GM18511 (cell line): Measurements from ENCODE around the gene LUZP1.
A peak's percentile ranks its signal among the peaks of the same experiment; 100 is the strongest.
"Not testable (repeated sequence)": the region's sequence is repeated elsewhere in the genome, so short reads cannot be mapped to it uniquely, and the experiment has no call there.

Source experiments
- ATAC-seq: cut with Tn5 transposase; IDR thresholded peaks from one replicate; pipeline ENCODE4 v1.9.1; 2021; ENCODE audit warnings: mild to moderate bottlenecking, moderate library complexity; ENCODE audit not compliant: unreplicated experiment

The LUZP1 gene

DNA sequence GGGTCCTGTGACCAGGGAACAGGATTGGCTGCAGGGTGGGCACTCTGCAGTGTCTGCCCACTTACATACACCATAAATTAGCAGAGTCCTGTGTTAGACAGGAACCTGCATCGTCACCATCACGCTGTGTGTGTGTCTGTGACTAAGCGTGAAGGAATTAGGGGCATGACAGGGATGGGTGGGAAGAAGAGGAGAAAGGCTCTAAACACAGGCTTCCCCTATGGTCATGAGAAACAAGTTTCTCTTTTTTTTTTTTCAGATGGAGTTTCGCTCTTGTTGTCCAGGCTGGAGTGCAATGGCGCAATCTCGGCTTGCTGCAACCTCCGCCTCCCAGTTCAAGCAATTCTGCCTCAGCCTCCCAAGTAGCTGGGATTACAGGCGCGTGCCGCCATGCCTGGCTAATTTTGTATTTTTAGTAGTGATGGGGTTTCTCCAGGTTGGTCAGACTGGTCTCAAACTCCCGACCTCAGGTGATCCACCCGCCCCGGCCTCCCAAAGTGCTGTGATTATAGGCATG, 20.3 kb upstream of the LUZP1 start:
- not testable (repeated sequence) for ATAC-seq

DNA sequence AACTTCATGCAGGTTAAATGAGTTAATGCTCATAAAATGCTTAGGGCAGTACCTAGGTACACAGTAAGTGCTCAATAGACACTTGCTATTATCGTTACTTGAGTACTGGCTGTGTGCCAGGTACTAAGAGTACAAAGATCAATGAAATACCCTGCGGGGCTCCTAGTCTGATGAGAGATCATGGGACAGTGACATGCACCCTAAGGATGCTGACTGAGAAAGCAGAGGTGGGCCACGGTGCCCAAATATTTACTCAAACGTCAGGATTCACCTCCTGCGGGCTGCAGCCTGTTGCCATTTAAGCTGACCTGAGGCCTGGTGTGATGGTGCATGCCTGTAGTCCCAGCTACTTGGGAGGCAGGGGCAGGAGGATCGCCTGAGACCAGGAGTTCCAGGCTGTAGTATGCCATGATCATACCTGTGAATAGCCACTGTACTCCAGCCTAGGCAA, 19.8 kb upstream of the LUZP1 start:
- ATAC-seq: no peak

GRCh38 chr1:23187637-23188036, 19.0 kb upstream of the LUZP1 start:
- ATAC-seq: no peak

DNA sequence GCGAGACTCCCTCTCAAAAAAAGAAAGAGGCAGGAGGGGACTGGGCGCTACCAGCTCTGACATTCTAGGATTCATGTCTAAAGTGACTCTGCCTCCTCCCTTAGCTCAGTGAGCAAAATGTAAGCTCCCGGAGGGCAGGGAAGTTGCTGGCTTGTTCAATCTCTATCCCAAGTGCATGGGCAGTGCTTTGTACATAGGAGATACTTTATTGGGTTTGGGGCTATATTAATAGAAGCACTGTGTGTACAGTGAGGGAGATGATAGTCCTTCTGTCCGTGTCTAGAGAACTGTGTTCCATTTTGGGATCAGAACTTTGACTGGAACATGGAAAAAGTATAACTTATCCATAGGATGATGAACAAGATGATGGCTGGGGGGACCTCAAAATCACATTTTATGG, 16.7 kb upstream of the LUZP1 start:
- ATAC-seq: no peak

- ATAC-seq: no peak
These were observed 15.7 kb upstream of the LUZP1 start for GRCh38 chr1:23184212-23184934.

DNA sequence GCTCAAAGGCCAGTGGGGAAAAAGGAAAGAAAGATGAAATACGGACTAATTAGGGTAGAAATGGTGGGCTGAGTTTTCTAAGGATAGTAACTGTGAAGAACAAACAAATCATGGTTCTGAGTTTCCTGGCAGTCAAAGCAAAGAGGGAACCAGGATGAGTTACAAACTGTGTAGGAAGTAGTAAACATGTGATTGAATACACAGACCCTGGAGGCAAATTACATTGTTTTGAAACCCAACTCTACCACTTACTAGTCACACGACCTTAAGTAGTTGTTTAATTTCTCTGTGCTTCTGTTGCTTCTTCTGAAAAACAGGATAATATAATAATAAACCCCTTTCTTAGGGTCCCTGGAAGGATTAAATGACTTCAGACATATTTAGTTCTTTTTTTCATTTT, 11.2 kb upstream of the LUZP1 start:
- no peak for ATAC-seq

GRCh38 chr1:23178950-23179349, 10.3 kb upstream of the LUZP1 start:
- no peak for ATAC-seq

- ATAC-seq: no peak
These were observed 9.8 kb upstream of the LUZP1 start for GRCh38 chr1:23178414-23178813.

GRCh38 chr1:23177438-23178380, 9.1 kb upstream of the LUZP1 start:
- peak; percentile 77 for ATAC-seq

DNA sequence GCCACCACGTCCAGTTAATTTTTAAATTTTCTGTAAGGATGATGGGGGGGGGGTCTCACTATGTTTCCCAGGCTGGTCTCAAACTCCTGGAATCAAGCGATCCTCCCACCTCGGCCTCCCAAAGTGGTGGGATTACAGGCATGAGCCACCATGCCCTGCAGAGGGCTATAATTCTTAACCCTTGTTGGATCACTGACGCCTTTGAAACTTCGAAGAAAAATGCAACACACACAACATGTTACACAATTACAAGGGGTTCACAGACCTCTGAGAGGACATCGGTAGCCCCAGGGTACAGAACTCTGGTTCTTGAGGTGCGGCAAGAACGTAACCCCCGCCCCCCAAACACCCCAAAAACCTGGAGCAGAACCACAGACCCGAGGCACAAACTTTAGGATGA, 8.4 kb upstream of the LUZP1 start:
- no peak for ATAC-seq

DNA sequence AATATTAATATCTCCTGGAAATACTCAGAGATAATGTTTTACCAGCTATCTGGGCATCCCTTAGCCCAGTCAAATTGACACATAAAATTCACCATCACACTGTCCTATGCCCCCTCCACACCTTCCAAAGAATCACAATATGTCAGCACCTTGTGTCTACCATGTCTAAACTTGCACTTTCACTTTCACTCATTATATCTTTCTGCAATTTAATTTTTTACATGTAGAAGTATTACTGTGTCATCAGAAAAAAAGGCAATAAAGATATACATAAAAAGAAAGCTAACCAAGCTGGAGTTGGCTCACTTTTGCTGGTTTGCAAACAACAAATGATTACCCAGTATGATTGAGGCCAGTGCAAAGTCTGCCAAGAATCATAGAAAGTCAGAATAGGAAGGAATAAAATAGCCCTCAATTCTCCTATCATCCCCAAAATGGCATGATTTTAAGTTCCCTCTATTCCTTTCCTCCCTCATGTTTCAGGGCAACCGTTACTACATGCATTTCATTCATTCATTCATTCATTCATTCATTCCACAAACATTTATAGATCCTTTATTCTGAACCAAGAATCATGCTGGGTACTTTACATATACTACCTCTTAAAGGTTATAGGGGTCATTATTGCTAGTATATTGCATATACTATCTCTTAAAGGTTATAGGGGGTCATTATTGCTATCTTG, 5.9 kb upstream of the LUZP1 start:
- no peak for ATAC-seq

DNA sequence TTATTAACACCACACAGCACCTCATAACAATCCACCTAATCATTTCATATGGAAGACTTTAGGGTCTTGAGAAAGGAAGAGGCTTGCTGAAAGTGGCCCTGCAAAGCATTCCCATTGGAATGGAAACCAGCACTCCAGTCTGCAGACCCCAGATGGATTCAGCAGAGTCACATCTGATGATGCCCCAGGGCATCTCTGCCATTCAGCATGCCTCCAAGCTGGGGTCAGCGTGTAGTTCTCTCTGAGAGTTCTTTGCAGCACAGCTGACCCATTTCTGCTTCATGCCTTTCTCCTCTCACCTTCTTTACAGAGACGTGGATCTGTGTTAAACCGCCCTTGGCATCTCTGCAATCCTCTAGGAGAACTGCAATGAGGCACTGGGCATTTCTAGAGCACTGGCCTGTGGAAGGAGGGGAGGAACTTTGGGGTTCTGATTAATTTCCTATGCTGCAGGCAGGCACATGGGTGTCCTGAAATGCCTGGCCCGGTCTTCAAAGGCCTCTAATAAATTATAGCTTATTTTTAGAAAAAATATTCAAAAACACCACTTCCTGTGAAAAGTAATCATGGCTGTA, 2.6 kb upstream of the LUZP1 start:
- ATAC-seq: no peak

GRCh38 chr1:23169727-23170335, 1.2 kb upstream of the LUZP1 start:
- no peak for ATAC-seq

DNA sequence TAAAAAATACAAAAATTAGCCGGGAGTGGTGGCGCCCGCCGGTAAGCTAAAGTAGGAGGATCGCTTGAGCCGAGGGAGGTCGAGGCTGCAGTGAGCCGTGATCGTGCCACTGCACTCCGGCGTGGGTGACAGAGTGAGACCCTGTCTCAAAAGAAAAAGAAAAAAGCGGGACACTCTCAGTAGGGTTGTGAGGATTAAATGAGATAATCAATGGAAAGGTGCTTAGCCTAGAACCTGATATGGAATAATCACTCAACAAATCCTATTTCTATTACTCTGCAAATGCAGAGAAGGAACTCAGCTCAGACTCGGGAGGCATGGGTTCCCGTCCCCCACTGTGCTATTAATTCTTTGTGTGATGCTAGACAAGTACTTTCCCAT, 529 bp upstream of the LUZP1 start:
- ATAC-seq: no peak

- ATAC-seq: no peak
These were observed 594 bp downstream of the LUZP1 start for GRCh38 chr1:23168079-23168444.

GRCh38 chr1:23167353-23168078, 1.1 kb downstream of the LUZP1 start:
- ATAC-seq: no peak

- ATAC-seq: no peak
These were observed 1.8 kb downstream of the LUZP1 start for GRCh38 chr1:23166854-23167253.

DNA sequence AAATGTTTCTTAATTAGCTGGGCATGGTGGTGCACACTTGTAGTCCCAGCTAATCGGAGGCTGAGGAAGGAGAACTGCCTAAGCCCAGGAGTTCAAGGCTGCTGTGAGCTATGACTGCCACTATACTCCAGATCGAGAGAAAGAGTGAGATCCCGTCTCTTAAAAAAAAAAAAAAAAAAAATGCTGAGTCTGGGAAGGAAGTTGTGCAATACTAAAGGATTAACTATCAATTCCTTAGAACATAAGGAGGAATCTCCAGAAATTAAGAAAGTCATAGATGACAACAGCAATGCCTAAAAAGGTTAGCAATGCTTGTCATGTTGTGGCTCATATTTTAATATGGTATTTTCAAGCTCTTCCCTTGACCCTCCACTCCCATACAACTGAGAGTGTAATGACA, 5.3 kb downstream of the LUZP1 start:
- ATAC-seq: no peak

GRCh38 chr1:23159963-23160877, 8.4 kb downstream of the LUZP1 start:
- ATAC-seq: no peak
